ENCODE results near the gene NEBL.
A peak's percentile ranks its signal among the peaks of the same experiment; 100 is the strongest.

NEBL gene

GRCh38 chr10:20776384-20777118 lies 120.6 kb downstream of the NEBL start:
- no peaks in the 10 kb centered on the region for H3K4me1 Mint-ChIP-seq
- no peaks in the 10 kb centered on the region for H3K9me3 Mint-ChIP-seq
- no peaks in the 10 kb centered on the region for H3K36me3 Mint-ChIP-seq (ENCODE audit: low read depth)
- DNase-seq = no peak
- H3K27ac Mint-ChIP-seq = no peak overlapping the region
- peaks cover 4% of the 10 kb centered on the region for H3K27me3 Mint-ChIP-seq (ENCODE audit: low read depth, poor library complexity)
- TF ChIP-seq CTCF (IDR thresholded peaks at IDR 0.05) = no peak
- no peak overlapping the region for H3K4me3 Mint-ChIP-seq

GRCh38 chr10:20771051-20771450 lies 126.1 kb downstream of the NEBL start:
- Mint-ChIP-seq H3K27ac (no peak overlapping the region), H3K36me3 (ENCODE audit: low read depth) (no peaks in the 10 kb centered on the region), H3K4me3 (no peak overlapping the region), H3K27me3 (ENCODE audit: low read depth, poor library complexity) (peaks cover 4% of the 10 kb centered on the region), H3K4me1 (no peaks in the 10 kb centered on the region), H3K9me3 (no peaks in the 10 kb centered on the region)
- no peak for DNase-seq
- no peak for TF ChIP-seq CTCF (IDR thresholded peaks at IDR 0.05)

- Mint-ChIP-seq H3K4me3 (no peak overlapping the region), H3K27ac (no peak overlapping the region), H3K36me3 (ENCODE audit: low read depth) (no peaks in the 10 kb centered on the region), H3K9me3 (no peaks in the 10 kb centered on the region), H3K4me1 (no peaks in the 10 kb centered on the region), H3K27me3 (ENCODE audit: low read depth, poor library complexity) (peaks cover under 1% of the 10 kb centered on the region)
- TF ChIP-seq CTCF (IDR thresholded peaks at IDR 0.05) = no peak
- DNase-seq = no peak
Observed at GRCh38 chr10:20769481-20769880, 127.6 kb downstream of the NEBL start.

GRCh38 chr10:20768843-20769242 lies 128.3 kb downstream of the NEBL start:
- peak; percentile 40 for TF ChIP-seq CTCF (IDR thresholded peaks at IDR 0.05)
- no peak overlapping the region for H3K4me3 Mint-ChIP-seq
- no peak overlapping the region for H3K27ac Mint-ChIP-seq
- H3K36me3 Mint-ChIP-seq (ENCODE audit: low read depth) = no peaks in the 10 kb centered on the region
- H3K27me3 Mint-ChIP-seq (ENCODE audit: low read depth, poor library complexity) = no peaks in the 10 kb centered on the region
- H3K4me1 Mint-ChIP-seq = no peaks in the 10 kb centered on the region
- no peak for DNase-seq
- no peaks in the 10 kb centered on the region for H3K9me3 Mint-ChIP-seq

- DNase-seq = no peak
- TF ChIP-seq CTCF (IDR thresholded peaks at IDR 0.05) = no peak
- H3K36me3 Mint-ChIP-seq (ENCODE audit: low read depth) = no peaks in the 10 kb centered on the region
- no peak overlapping the region for H3K4me3 Mint-ChIP-seq
- H3K27me3 Mint-ChIP-seq (ENCODE audit: low read depth, poor library complexity) = no peaks in the 10 kb centered on the region
- no peaks in the 10 kb centered on the region for H3K4me1 Mint-ChIP-seq
- H3K9me3 Mint-ChIP-seq = no peaks in the 10 kb centered on the region
- no peak overlapping the region for H3K27ac Mint-ChIP-seq
Observed at GRCh38 chr10:20767028-20767427, 130.1 kb downstream of the NEBL start.

GRCh38 chr10:20765066-20765465 lies 132.0 kb downstream of the NEBL start:
- Mint-ChIP-seq H3K36me3 (ENCODE audit: low read depth) (no peaks in the 10 kb centered on the region), H3K27me3 (ENCODE audit: low read depth, poor library complexity) (no peaks in the 10 kb centered on the region), H3K9me3 (no peaks in the 10 kb centered on the region), H3K4me3 (no peak overlapping the region), H3K27ac (no peak overlapping the region), H3K4me1 (no peaks in the 10 kb centered on the region)
- no peak for DNase-seq
- TF ChIP-seq CTCF (IDR thresholded peaks at IDR 0.05) = no peak

All from nephron progenitor cell (in vitro differentiated cells).